ENCODE results near the gene RHBG. TPM values are rescaled to one million over a fixed set of nuclear protein-coding genes. Genes with fewer than 3 reads are reported as not detected.

RHBG gene
- total RNA-seq (2014; rRNA removed; shearing (Covaris generic)) (1.6 and 1.7 TPM in 2 replicates), polyA plus RNA-seq (2016; fragmentation: Nextera tagmentation; extraction: Ambion mirVana) (1.2 and 2.1 TPM in 2 replicates)
- long read RNA-seq, partial matches to known transcripts: 0 of 1 reads
- long read RNA-seq, other reads (novel, unspliced or antisense): 1 of 1 reads

GRCh38 chr1:156368889-156369684, at the start of gene RHBG:
Gene RHBG (plus strand): TSS chr1:156369211. CDS start chr1:156369250, 39 bp downstream.
- DNase-seq (ENCODE audit: low spot score) (peak; percentile 93), ATAC-seq (peak; percentile 90)
- Histone ChIP-seq H3K36me3 (ENCODE audit: insufficient read depth) (no peaks in the 10 kb centered on the region), H3K27ac (ENCODE audit: low read depth) (no peak within 1 kb of the TSS), H3K4me2 (peak within 1 kb of the TSS; percentile 92), H3K79me2 (replicated peaks; ENCODE audit: insufficient read depth) (no peaks in the 10 kb centered on the region), H3F3A (replicated peaks; ENCODE audit: low read depth) (peaks cover 18% of the 10 kb centered on the region), H3K9me2 (ENCODE audit: insufficient read depth) (no peaks in the 10 kb centered on the region), H3K4me3 (peak within 1 kb of the TSS; percentile 85), H4K20me1 (replicated peaks; ENCODE audit: insufficient read depth) (no peaks in the 10 kb centered on the region), H3K27me3 (ENCODE audit: insufficient read depth) (peaks cover 12% of the 10 kb centered on the region), H3K4me1 (ENCODE audit: insufficient read depth) (0 out of 2 replicates have a peak, but pooled peaks cover 3% of the 10 kb centered on the region), H2AFZ (peak within 1 kb of the TSS; percentile 100)
- no peak for TF ChIP-seq ZNF462 (CRISPR knock-in tag; IDR thresholded peaks at IDR 0.05)
- TF ChIP-seq STAT1 (IDR thresholded peaks at IDR 0.05; ENCODE audit: unreplicated experiment): no peak
- peak; percentile 64; the same call in 1 of the 2 replicates for TF ChIP-seq POLR2AphosphoS5 (IDR thresholded peaks at IDR 0.05; ENCODE audit: low read depth)
- H3K36me3 Mint-ChIP-seq (ENCODE audit: low read depth): no peaks in the 10 kb centered on the region
- H3K9me3 Mint-ChIP-seq: no peaks in the 10 kb centered on the region
- peaks cover 22% of the 10 kb centered on the region for H3K4me1 Mint-ChIP-seq
- 0 out of 2 replicates have a peak within 1 kb of the TSS, but pooled peaks have one; percentile 67 for H3K27ac Mint-ChIP-seq
- H3K27me3 Mint-ChIP-seq (ENCODE audit: insufficient read depth, low read depth, poor library complexity): peaks cover 15% of the 10 kb centered on the region
- H3K4me3 Mint-ChIP-seq: peak within 1 kb of the TSS; percentile 85

GRCh38 chr1:156319664-156320063, 49.3 kb upstream of the RHBG start:
- peaks cover 5% of the 10 kb centered on the region for H3K79me2 ChIP-seq (replicated peaks; ENCODE audit: insufficient read depth)
- DNase-seq (ENCODE audit: low spot score): peak; percentile 45
- H3K36me3 Mint-ChIP-seq (ENCODE audit: low read depth): peaks cover 98% of the 10 kb centered on the region

More at GRCh38 chr1:156319664-156320063, 49.3 kb upstream of the RHBG start:
- Histone ChIP-seq H3K36me3 (ENCODE audit: insufficient read depth) (peaks cover 93% of the 10 kb centered on the region), H3K4me1 (ENCODE audit: insufficient read depth) (no peaks in the 10 kb centered on the region), H4K20me1 (replicated peaks; ENCODE audit: insufficient read depth) (peaks cover 44% of the 10 kb centered on the region), H3K4me2 (no peak overlapping the region), H3K4me3 (no peak overlapping the region), H3F3A (replicated peaks; ENCODE audit: low read depth) (peaks cover 56% of the 10 kb centered on the region), H2AFZ (no peak overlapping the region), H3K27me3 (ENCODE audit: insufficient read depth) (no peaks in the 10 kb centered on the region), H3K9me2 (ENCODE audit: insufficient read depth) (no peaks in the 10 kb centered on the region), H3K27ac (ENCODE audit: low read depth) (no peak overlapping the region)
- H3K9me3 Mint-ChIP-seq: no peaks in the 10 kb centered on the region
- H3K4me3 Mint-ChIP-seq: no peak overlapping the region
- H3K27me3 Mint-ChIP-seq (ENCODE audit: insufficient read depth, low read depth, poor library complexity): peaks cover 1% of the 10 kb centered on the region
- H3K27ac Mint-ChIP-seq: no peak overlapping the region
- H3K4me1 Mint-ChIP-seq: no peaks in the 10 kb centered on the region
- peak; percentile 35 to 69 for TF ChIP-seq CTCF (conservative IDR thresholded peaks at IDR 0.05; ENCODE audit: low read depth in 2 of 2)
- TF ChIP-seq JUNB (IDR thresholded peaks at IDR 0.05; ENCODE audit: unreplicated experiment): no peak
- TF ChIP-seq STAT1 (IDR thresholded peaks at IDR 0.05; ENCODE audit: unreplicated experiment): no peak
- no peak for TF ChIP-seq REST (IDR thresholded peaks at IDR 0.05; ENCODE audit: unreplicated experiment)
- no peak for TF ChIP-seq ZNF331 (CRISPR knock-in tag; IDR thresholded peaks at IDR 0.05; ENCODE audit: low read depth)
- TF ChIP-seq EZH2phosphoT487 (IDR thresholded peaks at IDR 0.05; ENCODE audit: unreplicated experiment): no peak
- no peak for ATAC-seq

Measured in GM23338 (cell line).